Left lung (tissue), 10 donors: Measurements from ENCODE around the gene JARID2. TPM values are rescaled to one million over a fixed set of nuclear protein-coding genes. Genes with fewer than 3 reads are reported as not detected.

Experiments used
- ATAC-seq: fragments of 200-7000 bp; cut with Tn5 transposase; one replicate; pipeline ENCODE4 v1.9.1; 2020; ENCODE audit warnings: moderate library complexity
- DNase-seq, 4 donors: peaks; one replicate each; pipeline ENCODE4 v3.0.0-alpha.2; 2013 to 2020
- H3K27ac ChIP-seq, 2 donors: fragments of 200-600 bp; sonication (generic) in 1 of 2; one replicate each; pipeline versions ENCODE4 v1.5.0 to v1.8.0; 2020 to 2021
- H3K27me3 ChIP-seq, 2 donors: fragments of 200-600 bp; sonication (generic) in 1 of 2; one replicate each; pipeline versions ENCODE4 v1.5.0 to v1.8.0; 2020 to 2021
- H3K36me3 ChIP-seq, 2 donors: fragments of 200-600 bp; sonication (generic) in 1 of 2; one replicate each; pipeline versions ENCODE4 v1.5.0 to v1.8.0; 2020 to 2021
- H3K4me1 ChIP-seq, 2 donors: fragments of 200-600 bp; one replicate each; pipeline ENCODE4 v1.8.0; 2021
- H3K4me3 ChIP-seq, 2 donors: fragments of 200-600 bp; sonication (generic) in 1 of 2; one replicate each; pipeline versions ENCODE4 v1.5.0 to v1.8.0; 2020 to 2021; ENCODE audit warnings: mild to moderate bottlenecking in 1 of 2
- H3K9me3 ChIP-seq, 2 donors: fragments of 200-600 bp; sonication (generic) in 1 of 2; one replicate each; pipeline versions ENCODE4 v1.5.0 to v1.8.0; 2020 to 2021
- intact Hi-C, 2 donors: fragments of 100-400 bp; cut with DNase I; formaldehyde crosslinking; loops; one replicate each; pipeline versions ENCODE4 v1.11.2 to v1.14.2; 2022
- polyA plus RNA-seq, 6 donors: library from polyadenylated mRNA; unstranded; fragments of 120-200 nt; gene quantifications; one replicate each; pipeline ENCODE4 v1.2.1, GENCODE V29; 2013; ENCODE audit not compliant: insufficient read length in 6 of 6
- total RNA-seq, 2 donors: library from RNA; stranded (reverse); fragmentation: NEBNext Ultra II Directional; extraction: Animal tissue kit (Norgen Biotek cat#: 25700); gene quantifications; one replicate each; pipeline ENCODE4 v1.2.1, GENCODE V29; 2021
- TF ChIP-seq, protein P1 (sequence below), 2 donors: fragments of 200-600 bp; sonication (generic) in 1 of 2; IDR thresholded peaks; one replicate each; pipeline versions ENCODE4 v1.5.0 to v1.8.0; 2021; ENCODE audit warnings: antibody characterized with exemption in 2 of 2
- donor health status: DM: no; HTN: yes; CAD: no.
- donor health status: DM: no; HTN: no; CAD: no.

Gene JARID2
- total and polyA plus RNA-seq, 8 donors, result 10.2 to 19.4 (median 17.8) TPM

DNA sequence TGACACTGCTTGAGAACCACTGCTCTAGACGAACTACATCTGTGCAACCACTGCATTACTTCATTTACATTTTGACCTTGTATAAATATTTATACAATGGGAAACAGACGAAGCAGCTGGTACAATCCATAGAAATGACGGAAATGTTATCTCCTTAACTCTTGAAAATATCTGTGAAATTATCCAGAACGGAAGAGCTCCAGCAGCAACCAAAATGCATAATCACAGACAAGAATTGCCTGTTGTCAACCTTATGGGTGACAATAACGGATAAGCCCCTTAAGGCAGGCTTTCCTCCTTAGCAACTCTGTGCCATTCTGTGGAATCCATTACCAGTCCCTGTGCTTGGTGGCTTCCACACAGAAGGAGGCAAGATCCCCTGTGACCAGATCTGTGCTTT lies 301.5 kb downstream of the JARID2 start:
- Histone ChIP-seq H3K4me1 (peaks cover 0 to 30% of the 10 kb centered on the region in 2 donors), H3K27me3 (no peaks in the 10 kb centered on the region), H3K36me3 (no peaks in the 10 kb centered on the region), H3K9me3 (peaks cover 0 to 11% of the 10 kb centered on the region in 2 donors), H3K4me3 (no peak overlapping the region), H3K27ac (no peak overlapping the region)
- DNase-seq, result peak in 2 of 4 donors; percentile 36 to 39
- TF ChIP-seq, protein P1, sequence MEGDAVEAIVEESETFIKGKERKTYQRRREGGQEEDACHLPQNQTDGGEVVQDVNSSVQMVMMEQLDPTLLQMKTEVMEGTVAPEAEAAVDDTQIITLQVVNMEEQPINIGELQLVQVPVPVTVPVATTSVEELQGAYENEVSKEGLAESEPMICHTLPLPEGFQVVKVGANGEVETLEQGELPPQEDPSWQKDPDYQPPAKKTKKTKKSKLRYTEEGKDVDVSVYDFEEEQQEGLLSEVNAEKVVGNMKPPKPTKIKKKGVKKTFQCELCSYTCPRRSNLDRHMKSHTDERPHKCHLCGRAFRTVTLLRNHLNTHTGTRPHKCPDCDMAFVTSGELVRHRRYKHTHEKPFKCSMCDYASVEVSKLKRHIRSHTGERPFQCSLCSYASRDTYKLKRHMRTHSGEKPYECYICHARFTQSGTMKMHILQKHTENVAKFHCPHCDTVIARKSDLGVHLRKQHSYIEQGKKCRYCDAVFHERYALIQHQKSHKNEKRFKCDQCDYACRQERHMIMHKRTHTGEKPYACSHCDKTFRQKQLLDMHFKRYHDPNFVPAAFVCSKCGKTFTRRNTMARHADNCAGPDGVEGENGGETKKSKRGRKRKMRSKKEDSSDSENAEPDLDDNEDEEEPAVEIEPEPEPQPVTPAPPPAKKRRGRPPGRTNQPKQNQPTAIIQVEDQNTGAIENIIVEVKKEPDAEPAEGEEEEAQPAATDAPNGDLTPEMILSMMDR (IDR thresholded peaks at IDR 0.05), result no peak
- intact Hi-C loops, result no loop called here
- no peak for ATAC-seq

DNA sequence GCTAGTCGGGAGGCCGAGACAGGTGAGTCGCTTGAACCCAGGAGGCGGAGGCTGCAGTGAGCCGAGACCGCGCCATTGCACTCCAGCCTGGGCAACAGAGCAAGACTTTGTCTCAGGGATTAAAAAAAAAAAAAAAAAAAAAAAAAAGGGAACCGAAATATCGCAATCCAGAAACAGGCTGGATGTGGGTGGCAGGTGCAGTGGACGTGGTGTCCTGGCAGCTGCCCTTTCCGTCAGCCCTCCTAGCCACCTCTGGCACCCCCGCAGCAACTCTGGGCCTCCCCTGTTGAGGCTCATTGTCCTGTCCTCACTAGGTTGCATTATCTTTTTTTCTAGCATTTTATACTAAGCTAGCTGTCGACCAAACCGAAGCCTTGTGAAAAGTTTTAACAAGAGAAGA lies 303.5 kb downstream of the JARID2 start:
- Histone ChIP-seq H3K36me3 (no peaks in the 10 kb centered on the region), H3K9me3 (peaks cover 0 to 2% of the 10 kb centered on the region in 2 donors), H3K27me3 (no peaks in the 10 kb centered on the region), H3K4me3 (no peak overlapping the region), H3K27ac (no peak overlapping the region), H3K4me1 (peaks cover 0 to 26% of the 10 kb centered on the region in 2 donors)
- intact Hi-C loops, result no loop called here
- DNase-seq, result no peak
- ATAC-seq, result no peak
- TF ChIP-seq, protein P1 (IDR thresholded peaks at IDR 0.05), result no peak

DNA sequence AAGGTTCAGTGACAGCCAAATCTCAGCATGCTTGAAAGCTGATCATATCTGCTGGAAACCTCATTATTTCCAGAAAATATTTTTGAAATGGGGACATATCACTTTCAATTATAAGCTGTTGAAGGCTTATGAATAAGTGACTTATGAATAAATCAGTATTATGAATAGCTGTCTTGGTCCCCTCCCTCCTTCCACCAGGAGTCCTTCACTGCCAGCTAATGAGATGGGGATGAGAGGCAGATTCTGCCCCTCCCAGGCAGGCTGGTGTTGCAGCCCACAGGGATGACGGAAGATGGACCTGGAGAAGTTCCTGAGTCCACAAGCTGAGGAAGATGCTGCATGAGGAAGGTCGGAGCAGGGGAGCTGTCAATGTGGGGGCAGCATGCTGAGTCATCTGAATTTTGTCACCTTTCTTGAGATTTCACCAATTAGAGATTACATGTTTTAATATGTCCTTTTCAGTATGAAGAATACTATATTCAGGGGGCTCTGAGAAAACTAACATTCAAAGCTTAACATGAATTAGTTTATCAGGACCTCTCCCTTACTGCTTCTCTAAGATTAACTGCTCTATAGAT lies 304.8 kb downstream of the JARID2 start:
- DNase-seq, result no peak
- TF ChIP-seq, protein P1 (IDR thresholded peaks at IDR 0.05), result no peak
- H3K4me1 ChIP-seq, result peaks cover 0 to 33% of the 10 kb centered on the region in 2 donors
- intact Hi-C loops, result no loop called here
- ATAC-seq, result no peak
- no peaks in the 10 kb centered on the region for H3K36me3 ChIP-seq
- H3K9me3 ChIP-seq, result no peaks in the 10 kb centered on the region
- no peak overlapping the region for H3K4me3 ChIP-seq
- H3K27ac ChIP-seq, result peak overlapping the region in 1 of 2 donors; percentile 37
- no peaks in the 10 kb centered on the region for H3K27me3 ChIP-seq

DNA sequence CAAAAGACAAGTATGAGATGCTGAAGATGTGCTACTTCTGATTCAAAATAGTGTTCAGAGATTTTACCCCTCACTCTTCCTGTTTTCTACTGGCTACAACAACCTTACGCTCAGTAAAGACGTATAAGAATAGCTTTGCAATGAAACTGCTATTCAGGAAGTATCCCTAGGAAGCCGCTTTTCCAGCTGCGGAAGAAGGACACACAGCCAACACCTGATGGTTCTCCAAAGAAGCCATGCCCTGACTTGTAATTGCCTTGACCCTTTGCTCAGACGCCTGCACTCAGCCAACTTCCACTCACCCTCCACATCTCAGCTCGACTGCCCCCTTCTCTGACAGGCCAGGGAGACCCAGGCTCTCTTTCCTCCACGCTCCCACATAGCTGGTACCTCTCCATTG lies 305.4 kb downstream of the JARID2 start:
- peak overlapping the region in 1 of 2 donors; percentile 37 for H3K27ac ChIP-seq
- ATAC-seq, result no peak
- no peaks in the 10 kb centered on the region for H3K27me3 ChIP-seq
- DNase-seq, result no peak
- H3K4me1 ChIP-seq, result peaks cover 0 to 37% of the 10 kb centered on the region in 2 donors
- H3K9me3 ChIP-seq, result no peaks in the 10 kb centered on the region
- TF ChIP-seq, protein P1 (IDR thresholded peaks at IDR 0.05), result no peak
- intact Hi-C loops, result no loop called here
- no peaks in the 10 kb centered on the region for H3K36me3 ChIP-seq
- H3K4me3 ChIP-seq, result no peak overlapping the region

DNA sequence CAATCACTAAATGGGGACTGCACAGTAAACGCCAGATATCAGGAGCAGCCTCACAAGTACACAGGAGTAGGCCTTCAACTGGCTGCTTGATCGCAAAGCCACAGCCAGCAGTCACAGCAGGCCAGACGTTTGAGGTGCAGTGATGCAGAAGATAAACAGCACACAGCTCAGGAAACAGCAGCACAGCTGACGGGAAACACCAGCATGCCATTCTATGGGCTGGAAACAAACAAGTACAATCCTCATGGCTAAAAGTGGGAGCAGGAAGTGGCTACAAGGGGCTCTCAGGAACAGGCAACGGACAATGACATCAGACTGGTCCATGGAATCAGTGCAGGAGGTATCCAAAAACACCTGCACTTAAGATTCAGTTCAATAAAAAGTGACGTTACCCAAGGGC lies 305.9 kb downstream of the JARID2 start:
- ATAC-seq (peak; percentile 44), DNase-seq (peak in 1 of 4 donors; percentile 34)
- intact Hi-C loops, result no loop called here
- H3K27me3 ChIP-seq, result no peaks in the 10 kb centered on the region
- peaks cover 0 to 37% of the 10 kb centered on the region in 2 donors for H3K4me1 ChIP-seq
- peak overlapping the region in 1 of 2 donors; percentile 37 for H3K27ac ChIP-seq
- no peaks in the 10 kb centered on the region for H3K36me3 ChIP-seq
- no peaks in the 10 kb centered on the region for H3K9me3 ChIP-seq
- TF ChIP-seq, protein P1 (IDR thresholded peaks at IDR 0.05), result no peak
- H3K4me3 ChIP-seq, result no peak overlapping the region
